Thyroid gland (tissue), 4 donors: ENCODE data around the gene RPS27L.

Experiments used
- CTCF ChIP-seq, 6 experiments: fragments of 200-600 bp in 3 of 6; fragments of 450-650 bp in 3 of 6; sonication (generic) in 3 of 6; IDR thresholded peaks; one replicate each; pipeline ENCODE4 v1.5.1; 2016 to 2019; ENCODE audit warnings: antibody characterized with exemption in 6 of 6, mild to moderate bottlenecking in 2 of 6, inconsistent platforms in 1 of 6, moderate library complexity in 1 of 6
- POLR2A ChIP-seq, 2 donors: fragments of 450-650 bp; IDR thresholded peaks; one replicate each; pipeline ENCODE4 v1.6.1; 2017; ENCODE audit warnings: antibody characterized with exemption in 2 of 2, mild to moderate bottlenecking in 2 of 2, moderate library complexity in 1 of 2

- TF ChIP-seq CTCF (IDR thresholded peaks at IDR 0.05) (no peak), POLR2A (IDR thresholded peaks at IDR 0.05) (no peak)
Measured at GRCh38 chr15:63190769-63191649, 33.7 kb upstream of the RPS27L start.
